ENCODE measurements around the gene L2HGDH. TPM values are rescaled to one million over a fixed set of nuclear protein-coding genes. Genes with fewer than 3 reads are reported as not detected.

Gene L2HGDH
- total RNA-seq, result 10 to 100 TPM in 1 of 4 donors, 1 to 10 TPM in 2, under 1 TPM in 1; 0.80 to 73.3 (median 8.3) TPM

GRCh38 chr14:50311972-50312733 lies at the start of gene L2HGDH, which contains the start of gene DMAC2L:
Gene L2HGDH, minus strand, starts transcription at chr14:50312229. Its CDS starts 79 bp downstream, at chr14:50312150.
Gene DMAC2L, plus strand, starts transcription at chr14:50312324. Its CDS starts 9,164 bp downstream, at chr14:50321488.
- intact Hi-C loops (cut with DNase I; ENCODE audit: low total_unique reads), result loop anchor here (10.0 kb wide), 1 partner anchor 83 kb away; the partner anchor contains the start of gene CDKL1
- WGBS, 2 donors (ENCODE audit: low coverage in 1 of 2), result 1% methylated on average over 20 of the region's 83 CpGs; no CpG with 5 or more reads in 1 of the 2 donors

GRCh38 chr14:50360851-50361250 lies 48.8 kb upstream of the L2HGDH start:
- Histone ChIP-seq H3K4me3 (no peak overlapping the region), H3K27ac (no peak overlapping the region), H3K27me3 (no peaks in the 10 kb centered on the region), H3K4me1 (peaks cover 3 to 25% (median 20%) of the 10 kb centered on the region in 4 donors), H3K9me3 (no peaks in the 10 kb centered on the region), H3K36me3 (peaks cover 0 to 10% (median 0%) of the 10 kb centered on the region in 4 donors)
- TF ChIP-seq EP300 (IDR thresholded peaks at IDR 0.05; ENCODE audit: low read depth), result no peak
- TF ChIP-seq CTCF (IDR thresholded peaks at IDR 0.05), result no peak
- TF ChIP-seq POLR2A (IDR thresholded peaks at IDR 0.05), result no peak
- no peak for TF ChIP-seq POLR2AphosphoS5 (IDR thresholded peaks at IDR 0.05)
- in situ Hi-C loops (cut with MboI; ENCODE audit: low pct_ligation_motif_present in 1 of 4, low pct_unique_long_range_greater_than_20kb in 1 of 4, low sequenced_read_pairs in 3 of 4) (no loop called here), intact Hi-C loops (cut with DNase I; ENCODE audit: low total_unique reads) (no loop called here)
- no peak for DNase-seq
- 85 to 100% methylated on average over 1 to 2 of the region's 2 CpGs for WGBS, 2 donors (ENCODE audit: low coverage in 1 of 2)

More at GRCh38 chr14:50311972-50312733, at the start of gene L2HGDH, which contains the start of gene DMAC2L:
- Histone ChIP-seq H3K9me3 (no peaks in the 10 kb centered on the region), H3K4me3 (peak within 1 kb of the TSS; percentile 55 to 90 (median 72)), H3K4me1 (peaks cover 6 to 20% (median 13%) of the 10 kb centered on the region in 4 donors), H3K27me3 (no peaks in the 10 kb centered on the region), H3K36me3 (no peaks in the 10 kb centered on the region), H3K27ac (peak within 1 kb of the TSS; percentile 92 to 98 (median 93))
- peak; percentile 95 for DNase-seq
- TF ChIP-seq POLR2A (IDR thresholded peaks at IDR 0.05), result peak; percentile 84
- TF ChIP-seq EP300 (IDR thresholded peaks at IDR 0.05; ENCODE audit: low read depth), result no peak
- TF ChIP-seq CTCF (IDR thresholded peaks at IDR 0.05), result peak in 1 of 5 experiments; percentile 28
- peak; percentile 82 to 94 (median 86) for TF ChIP-seq POLR2AphosphoS5 (IDR thresholded peaks at IDR 0.05)
- in situ Hi-C loops (cut with MboI; ENCODE audit: low pct_ligation_motif_present in 1 of 4, low pct_unique_long_range_greater_than_20kb in 1 of 4, low sequenced_read_pairs in 3 of 4), result no loop called here

GRCh38 chr14:50360093-50360492 lies 48.1 kb upstream of the L2HGDH start:
- no peak for DNase-seq
- H3K4me3 ChIP-seq, result no peak overlapping the region
- TF ChIP-seq POLR2AphosphoS5 (IDR thresholded peaks at IDR 0.05) (no peak), CTCF (IDR thresholded peaks at IDR 0.05) (no peak), POLR2A (IDR thresholded peaks at IDR 0.05) (no peak), EP300 (IDR thresholded peaks at IDR 0.05; ENCODE audit: low read depth) (no peak)
- in situ Hi-C loops (cut with MboI; ENCODE audit: low pct_ligation_motif_present in 1 of 4, low pct_unique_long_range_greater_than_20kb in 1 of 4, low sequenced_read_pairs in 3 of 4) (no loop called here), intact Hi-C loops (cut with DNase I; ENCODE audit: low total_unique reads) (no loop called here)
- peaks cover 3 to 17% (median 16%) of the 10 kb centered on the region in 4 donors for H3K4me1 ChIP-seq
- no peaks in the 10 kb centered on the region for H3K27me3 ChIP-seq
- WGBS, 2 donors (ENCODE audit: low coverage in 1 of 2), result 93 to 94% methylated on average over 3 of the region's 3 CpGs
- H3K36me3 ChIP-seq, result peaks cover 0 to 10% (median 0%) of the 10 kb centered on the region in 4 donors
- H3K27ac ChIP-seq, result no peak overlapping the region
- H3K9me3 ChIP-seq, result no peaks in the 10 kb centered on the region

GRCh38 chr14:50359631-50360030 lies 47.6 kb upstream of the L2HGDH start:
- TF ChIP-seq CTCF (IDR thresholded peaks at IDR 0.05), result no peak
- TF ChIP-seq POLR2A (IDR thresholded peaks at IDR 0.05), result no peak
- no peak for TF ChIP-seq POLR2AphosphoS5 (IDR thresholded peaks at IDR 0.05)
- no peak for TF ChIP-seq EP300 (IDR thresholded peaks at IDR 0.05; ENCODE audit: low read depth)
- no peak overlapping the region for H3K27ac ChIP-seq
- H3K27me3 ChIP-seq, result no peaks in the 10 kb centered on the region
- H3K4me1 ChIP-seq, result peaks cover 3 to 14% (median 13%) of the 10 kb centered on the region in 4 donors
- in situ Hi-C loops (cut with MboI; ENCODE audit: low pct_ligation_motif_present in 1 of 4, low pct_unique_long_range_greater_than_20kb in 1 of 4, low sequenced_read_pairs in 3 of 4) (no loop called here), intact Hi-C loops (cut with DNase I; ENCODE audit: low total_unique reads) (no loop called here)
- WGBS, 2 donors (ENCODE audit: low coverage in 1 of 2), result 91 to 94% methylated on average over 5 of the region's 5 CpGs
- H3K4me3 ChIP-seq, result no peak overlapping the region
- DNase-seq, result no peak
- peaks cover 0 to 10% (median 0%) of the 10 kb centered on the region in 4 donors for H3K36me3 ChIP-seq
- no peaks in the 10 kb centered on the region for H3K9me3 ChIP-seq
